ENCODE data around the gene OR11H7. TPM values are rescaled to one million over a fixed set of nuclear protein-coding genes. Genes with fewer than 3 reads are reported as not detected.

The OR11H7 gene
- total and polyA plus RNA-seq, 2 of the 4 experiments (the other 2 are of a cell fraction) = not detected

GRCh38 chr14:20274062-20274461, 45.3 kb downstream of the OR11H7 start:
- no peak overlapping the region for H3K4me2 ChIP-seq (ENCODE audit: low read depth, low read length)
- H3K4me3 ChIP-seq (ENCODE audit: insufficient read depth, low read depth, low read length) = no peak overlapping the region
- H2AK5ac ChIP-seq (ENCODE audit: low read depth, low read length) = no peak overlapping the region
- ChIA-PET CTCF (no interaction called here), POLR2A (ENCODE audit: unreplicated experiment) (no interaction called here)
- H4K8ac ChIP-seq (ENCODE audit: low read depth in 2 of 2, low read length in 2 of 2) = no peak overlapping the region
- H3K23ac ChIP-seq (ENCODE audit: low read depth, low read length) = no peak overlapping the region
- BruUV-seq (replicated peaks) = no TSS peak
- H3K36me3 ChIP-seq (ENCODE audit: control insufficient read depth, insufficient read depth, low read length) = peaks cover 3% of the 10 kb centered on the region
- no peaks in the 10 kb centered on the region for H4K20me1 ChIP-seq (ENCODE audit: insufficient read depth, low read length)
- no peak for ATAC-seq (ENCODE audit: low read depth)
- in situ Hi-C loops (cut with MboI; ENCODE audit: low sequenced_read_pairs) (no loop called here), intact Hi-C loops (cut with micrococcal nuclease) (no loop called here), dilution Hi-C loops (cut with HindIII; ENCODE audit: low sequenced_read_pairs, unreplicated experiment) (no loop called here)
- no peak overlapping the region for H4K5ac ChIP-seq (ENCODE audit: low read depth, low read length)
- H3K27ac ChIP-seq (ENCODE audit: insufficient read depth, low read length) = no peak overlapping the region
- H2AK9ac ChIP-seq (replicated peaks; ENCODE audit: low read depth, low read length, poor library complexity) = no peak overlapping the region
- H2BK20ac ChIP-seq (ENCODE audit: low read depth, low read length) = no peak overlapping the region
- no peak overlapping the region for H2BK120ac ChIP-seq (ENCODE audit: low read depth, low read length)
- H3K18ac ChIP-seq (ENCODE audit: low read depth, low read length) = no peak overlapping the region
- H3K56ac ChIP-seq (ENCODE audit: extremely low read depth, insufficient read depth, low read length) = no peak overlapping the region
- no peaks in the 10 kb centered on the region for H3K9me1 ChIP-seq (ENCODE audit: insufficient read depth, low read length)
- no peaks in the 10 kb centered on the region for H3K4me1 ChIP-seq (ENCODE audit: control insufficient read depth, insufficient read depth, low read length)
- no peak overlapping the region for H3K14ac ChIP-seq (replicated peaks; ENCODE audit: low read depth, low read length)
- no peak overlapping the region for H2AFZ ChIP-seq (replicated peaks; ENCODE audit: low read length, poor library complexity)
- no peak overlapping the region for H3K4ac ChIP-seq (ENCODE audit: low read depth, low read length)
- no peak overlapping the region for H2BK15ac ChIP-seq (ENCODE audit: low read depth, low read length)
- H3K9me3 ChIP-seq (ENCODE audit: control insufficient read depth, insufficient read depth, low read length) = peaks cover 3% of the 10 kb centered on the region; the same call in 1 of the 2 replicates
- no peak for DNase-seq
- no peaks in the 10 kb centered on the region for H3K79me1 ChIP-seq (ENCODE audit: low read depth in 1 of 2, low read length in 2 of 2)
- no peak overlapping the region for H3K9ac ChIP-seq (ENCODE audit: low read depth, low read length)
- no peak overlapping the region for H4K91ac ChIP-seq (ENCODE audit: insufficient read depth, low read depth, low read length)
- no peaks in the 10 kb centered on the region for H3K27me3 ChIP-seq (ENCODE audit: control insufficient read depth, insufficient read depth, low read length)
- WGBS, 2 experiments (ENCODE audit: extremely low coverage in 2 of 2, insufficient read length in 1 of 2) = no CpG with 5 or more reads among the region's 2 CpGs
- H2BK5ac ChIP-seq (ENCODE audit: low read depth, low read length, poor library complexity, severe bottlenecking) = no peak overlapping the region
- no peak for TF ChIP-seq MXI1 (IDR thresholded peaks at IDR 0.05; ENCODE audit: borderline replicate concordance, low read depth, low read length)
- TF ChIP-seq CTCF (conservative IDR thresholded peaks at IDR 0.05; ENCODE audit: low read depth, low read length) = no peak
- TF ChIP-seq BHLHE40 (IDR thresholded peaks at IDR 0.05; ENCODE audit: low read depth, low read length) = no peak
- TF ChIP-seq CEBPB (IDR thresholded peaks at IDR 0.05; ENCODE audit: low read depth, low read length) = no peak
- TF ChIP-seq RCOR1 (IDR thresholded peaks at IDR 0.05; ENCODE audit: insufficient replicate concordance, low read length) = no peak
- no peak for TF ChIP-seq RFX5 (IDR thresholded peaks at IDR 0.05; ENCODE audit: low read depth, low read length)
- no peak for TF ChIP-seq RAD21 (IDR thresholded peaks at IDR 0.05; ENCODE audit: low read length)
- no peak for TF ChIP-seq ELK1 (IDR thresholded peaks at IDR 0.05; ENCODE audit: borderline replicate concordance, low read depth, low read length)
- TF ChIP-seq FOS (IDR thresholded peaks at IDR 0.05; ENCODE audit: low read depth, low read length) = no peak
- TF ChIP-seq CHD1 (IDR thresholded peaks at IDR 0.05; ENCODE audit: low read depth, low read length) = no peak
- no peak for TF ChIP-seq NFE2L2 (IDR thresholded peaks at IDR 0.05; ENCODE audit: low read depth, low read length)
